Epidermal melanocyte (primary cell): ENCODE measurements around the gene SOD3.

ENCODE experiments used
- DNase-seq: peaks from one replicate; pipeline ENCODE4 v3.0.0; 2011; ENCODE audit warnings: low spot score; ENCODE audit not compliant: insufficient read length

The SOD3 gene

GRCh38 chr4:24775032-24775605 lies 20.3 kb upstream of the SOD3 start:
- DNase-seq = no peak

GRCh38 chr4:24775750-24776149 lies 19.6 kb upstream of the SOD3 start:
- DNase-seq = no peak

GRCh38 chr4:24777536-24778463 lies 17.6 kb upstream of the SOD3 start:
- DNase-seq = no peak

GRCh38 chr4:24778464-24779225 lies 16.7 kb upstream of the SOD3 start:
- no peak for DNase-seq

GRCh38 chr4:24780936-24781495 lies 14.4 kb upstream of the SOD3 start:
- DNase-seq = no peak

- DNase-seq = no peak
Observed at GRCh38 chr4:24781999-24782745, 13.2 kb upstream of the SOD3 start.

DNA sequence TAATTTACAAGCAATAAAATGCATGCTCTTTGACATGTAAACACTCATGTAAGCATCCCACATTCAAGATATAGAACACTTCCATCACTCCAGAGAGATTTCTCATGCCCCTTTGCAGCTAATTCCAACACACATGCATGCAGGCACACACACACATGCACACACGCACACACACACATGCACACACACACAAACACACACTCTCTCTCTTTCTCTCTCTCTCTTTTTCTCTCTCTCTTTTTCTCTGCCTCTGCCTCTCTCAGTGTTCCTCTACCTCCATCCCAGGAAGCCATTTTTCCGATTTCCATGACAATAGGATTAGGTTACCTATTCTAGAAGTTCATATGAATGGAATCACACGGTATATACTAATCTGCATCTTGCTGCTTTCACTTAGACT lies 11.9 kb upstream of the SOD3 start:
- no peak for DNase-seq

DNA sequence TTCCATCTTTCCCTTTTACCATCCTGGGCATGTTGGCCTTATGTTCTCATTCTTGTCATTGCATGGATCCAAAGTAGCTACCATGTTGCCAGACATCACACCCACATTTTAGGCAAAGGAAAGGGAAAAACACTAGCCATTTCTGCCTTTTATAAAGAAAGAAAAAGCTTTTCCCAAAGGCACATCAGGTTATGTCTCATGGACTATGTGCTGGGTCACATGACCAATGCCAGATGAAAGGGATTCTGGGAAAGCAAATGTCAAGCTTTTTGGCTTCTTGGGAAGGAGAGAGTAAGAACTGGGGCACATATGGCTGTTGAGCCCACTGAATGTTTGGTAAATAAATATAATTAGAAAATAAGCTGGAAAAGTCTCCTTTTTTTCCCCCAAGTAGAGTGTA lies 4.3 kb upstream of the SOD3 start:
- no peak for DNase-seq

GRCh38 chr4:24792552-24792951 lies 2.8 kb upstream of the SOD3 start:
- DNase-seq = no peak

DNA sequence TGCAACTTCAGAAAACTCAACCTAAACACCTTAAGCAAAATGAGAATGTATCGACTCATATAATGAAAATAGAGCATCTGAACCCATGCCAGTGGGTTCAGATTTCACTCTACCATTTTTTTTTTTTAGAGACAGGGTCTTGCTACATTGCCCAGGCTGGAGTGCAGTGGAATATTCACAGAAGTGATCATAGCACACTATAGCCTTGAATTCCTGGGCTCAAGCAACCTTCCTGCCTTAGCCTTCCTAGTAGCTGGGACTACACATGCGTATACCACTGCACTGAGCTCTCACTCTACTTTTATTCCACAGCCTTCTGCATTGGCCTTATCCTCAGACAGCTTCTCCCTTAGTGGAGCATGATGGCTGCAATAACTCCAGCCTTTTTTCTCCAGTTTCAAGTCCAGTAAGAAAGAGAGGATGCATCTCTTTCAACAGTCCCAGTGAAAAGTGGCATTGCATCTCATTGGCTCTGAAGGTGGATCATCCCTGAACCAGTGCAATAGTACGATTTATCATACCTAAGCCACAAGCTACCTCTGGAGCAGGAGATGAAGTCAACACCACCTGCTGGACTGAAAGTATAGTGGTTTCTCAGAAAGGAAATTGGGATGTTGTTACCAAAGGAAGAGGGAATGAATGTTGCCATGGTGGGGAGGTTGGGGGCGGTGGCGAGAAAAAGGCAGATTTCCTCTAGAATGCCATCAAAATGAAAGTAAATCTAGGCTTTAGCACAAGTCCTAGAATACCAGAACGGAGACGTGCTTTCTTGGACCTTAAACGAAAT lies 2.0 kb upstream of the SOD3 start:
- no peak for DNase-seq

- no peak for DNase-seq
Observed at GRCh38 chr4:24794051-24794450, 1.3 kb upstream of the SOD3 start.

DNA sequence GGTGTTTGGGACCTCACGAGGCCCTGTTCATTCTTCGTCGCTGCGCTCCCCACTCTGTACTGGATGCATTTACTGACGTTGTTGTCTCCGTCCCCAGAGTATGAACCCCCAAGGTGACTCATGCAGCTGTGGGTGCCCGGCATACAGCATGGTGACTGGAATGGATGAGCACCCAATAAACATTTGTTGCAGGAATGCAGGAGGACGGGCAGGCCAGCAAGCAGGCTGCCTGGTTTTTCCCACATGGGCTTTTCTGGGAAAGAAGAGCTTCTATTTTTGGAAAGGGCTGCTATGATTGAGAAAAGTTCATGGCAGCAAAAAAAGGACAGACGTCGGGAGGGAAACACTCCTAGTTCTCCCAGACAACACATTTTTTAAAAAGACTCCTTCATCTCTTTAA lies 893 bp upstream of the SOD3 start:
- DNase-seq = no peak

DNA sequence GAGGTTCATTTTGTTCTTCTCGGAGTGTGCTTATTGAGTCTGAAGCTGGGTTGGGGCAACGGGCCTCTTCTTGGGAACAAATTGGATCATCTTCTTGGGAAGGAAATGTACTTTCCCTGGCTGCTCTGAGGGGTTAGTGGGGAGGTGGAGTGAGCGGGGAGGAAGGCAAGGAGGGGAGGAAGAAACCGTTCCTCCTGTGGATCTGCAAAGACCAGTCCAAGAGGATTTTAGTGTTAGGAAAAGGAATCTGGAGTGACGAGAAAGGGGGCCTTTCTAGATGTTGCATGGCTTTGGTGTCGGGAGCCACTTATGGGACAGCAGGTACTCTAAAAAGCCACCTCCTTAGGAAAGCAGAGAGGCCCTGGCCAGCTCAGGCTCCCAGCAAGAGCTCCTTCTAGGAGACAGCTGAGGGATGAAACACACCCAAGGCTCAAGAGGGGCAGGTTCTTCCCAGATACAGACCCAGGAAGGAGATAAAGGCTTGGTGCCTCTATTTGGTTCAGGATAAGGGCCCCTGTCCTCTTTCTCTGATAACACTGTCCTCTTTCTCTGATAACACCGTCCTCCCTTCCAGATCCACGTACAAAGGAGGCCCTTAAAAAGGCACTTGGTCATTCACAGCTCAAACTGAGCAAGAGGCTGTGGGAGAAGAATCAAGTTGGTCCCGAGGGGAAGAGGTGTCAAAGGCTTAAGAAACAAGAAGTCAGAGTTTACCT lies 451 bp downstream of the SOD3 start:
- DNase-seq = no peak

GRCh38 chr4:24796620-24797019 lies 1.2 kb downstream of the SOD3 start:
- no peak for DNase-seq

DNA sequence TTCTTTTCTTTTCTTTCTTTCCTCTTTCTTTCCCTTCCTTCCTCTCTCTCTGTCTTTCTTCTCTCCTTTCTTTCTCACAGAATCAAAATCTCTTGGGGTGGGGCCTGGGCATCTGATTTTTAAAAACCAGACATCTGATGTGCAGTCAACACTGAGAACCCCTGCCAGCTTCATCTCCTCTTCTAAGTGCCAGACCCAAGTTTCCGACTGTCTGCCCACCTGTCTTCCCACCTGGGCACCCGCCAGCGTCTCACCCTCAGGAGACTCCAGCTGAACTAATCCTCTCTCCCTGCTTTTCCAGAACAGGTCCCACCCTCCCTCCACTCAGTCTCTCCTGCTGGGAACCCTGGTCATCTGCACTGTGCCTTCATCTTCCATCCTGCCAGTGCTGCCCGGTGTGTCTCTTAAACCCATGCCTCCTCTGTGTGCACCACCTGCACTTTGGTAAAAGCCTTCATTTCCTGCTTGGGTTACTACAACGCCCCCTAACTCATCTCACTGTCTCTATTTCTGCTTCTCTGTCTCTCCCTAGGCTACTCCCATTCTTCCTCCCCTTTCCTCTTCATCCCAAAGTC lies 2.8 kb downstream of the SOD3 start:
- no peak for DNase-seq

- no peak for DNase-seq
Observed at GRCh38 chr4:24799196-24799543, 3.8 kb downstream of the SOD3 start.

DNA sequence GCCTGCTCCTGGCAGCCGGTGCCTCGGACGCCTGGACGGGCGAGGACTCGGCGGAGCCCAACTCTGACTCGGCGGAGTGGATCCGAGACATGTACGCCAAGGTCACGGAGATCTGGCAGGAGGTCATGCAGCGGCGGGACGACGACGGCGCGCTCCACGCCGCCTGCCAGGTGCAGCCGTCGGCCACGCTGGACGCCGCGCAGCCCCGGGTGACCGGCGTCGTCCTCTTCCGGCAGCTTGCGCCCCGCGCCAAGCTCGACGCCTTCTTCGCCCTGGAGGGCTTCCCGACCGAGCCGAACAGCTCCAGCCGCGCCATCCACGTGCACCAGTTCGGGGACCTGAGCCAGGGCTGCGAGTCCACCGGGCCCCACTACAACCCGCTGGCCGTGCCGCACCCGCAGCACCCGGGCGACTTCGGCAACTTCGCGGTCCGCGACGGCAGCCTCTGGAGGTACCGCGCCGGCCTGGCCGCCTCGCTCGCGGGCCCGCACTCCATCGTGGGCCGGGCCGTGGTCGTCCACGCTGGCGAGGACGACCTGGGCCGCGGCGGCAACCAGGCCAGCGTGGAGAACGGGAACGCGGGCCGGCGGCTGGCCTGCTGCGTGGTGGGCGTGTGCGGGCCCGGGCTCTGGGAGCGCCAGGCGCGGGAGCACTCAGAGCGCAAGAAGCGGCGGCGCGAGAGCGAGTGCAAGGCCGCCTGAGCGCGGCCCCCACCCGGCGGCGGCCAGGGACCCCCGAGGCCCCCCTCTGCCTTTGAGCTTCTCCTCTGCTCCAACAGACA lies 4.4 kb downstream of the SOD3 start:
- no peak for DNase-seq

GRCh38 chr4:24800325-24800895 lies 5.0 kb downstream of the SOD3 start:
- no peak for DNase-seq
